Stimulated activated CD8-positive, alpha-beta memory T cell treated with anti-CD3 and anti-CD28 coated beads, Interleukin-15, amount 100 ng/mL, for 1 hour (primary cell): ENCODE results near the gene HMCN2.

Source experiments
- DNase-seq: peaks from one replicate; pipeline ENCODE4 v3.0.0-alpha.2; 2020; ENCODE audit warnings: low read depth

Gene HMCN2

GRCh38 chr9:130307667-130307943 lies 42.0 kb downstream of the HMCN2 start:
- DNase-seq, result no peak

GRCh38 chr9:130308081-130308571 lies 42.6 kb downstream of the HMCN2 start:
- DNase-seq, result no peak

GRCh38 chr9:130309689-130310455 lies 44.3 kb downstream of the HMCN2 start:
- no peak for DNase-seq

- DNase-seq, result no peak
Measured at GRCh38 chr9:130310456-130310855, 44.9 kb downstream of the HMCN2 start.

- DNase-seq, result no peak
Measured at GRCh38 chr9:130311003-130311402, 45.4 kb downstream of the HMCN2 start.

- no peak for DNase-seq
Measured at GRCh38 chr9:130311408-130312140, 46.0 kb downstream of the HMCN2 start.

GRCh38 chr9:130313103-130313858 lies 47.7 kb downstream of the HMCN2 start:
- no peak for DNase-seq

- DNase-seq, result no peak
Measured at GRCh38 chr9:130315446-130316226, 50.1 kb downstream of the HMCN2 start.

- DNase-seq, result no peak
Measured at GRCh38 chr9:130316430-130316829, 50.9 kb downstream of the HMCN2 start.

- no peak for DNase-seq
Measured at GRCh38 chr9:130319300-130319699, 53.7 kb downstream of the HMCN2 start.

GRCh38 chr9:130319944-130320712 lies 54.6 kb downstream of the HMCN2 start:
- DNase-seq, result no peak

- DNase-seq, result no peak
Measured at GRCh38 chr9:130320723-130321481, 55.3 kb downstream of the HMCN2 start.

- no peak for DNase-seq
Measured at GRCh38 chr9:130321539-130321938, 56.0 kb downstream of the HMCN2 start.

- no peak for DNase-seq
Measured at GRCh38 chr9:130323051-130323745, 57.6 kb downstream of the HMCN2 start.

- DNase-seq, result no peak
Measured at GRCh38 chr9:130325921-130326320, 60.4 kb downstream of the HMCN2 start.

- no peak for DNase-seq
Measured at GRCh38 chr9:130327070-130327780, 61.7 kb downstream of the HMCN2 start.

- no peak for DNase-seq
Measured at GRCh38 chr9:130327781-130328348, 62.3 kb downstream of the HMCN2 start.

GRCh38 chr9:130328349-130328801 lies 62.8 kb downstream of the HMCN2 start:
- no peak for DNase-seq

- DNase-seq, result no peak
Measured at GRCh38 chr9:130329061-130329460, 63.5 kb downstream of the HMCN2 start.
